Endodermal cell (in vitro differentiated cells): Measurements from ENCODE around the gene CAPN13. TPM values are rescaled to one million over a fixed set of nuclear protein-coding genes. Genes with fewer than 3 reads are reported as not detected.

ENCODE experiments used
- DNase-seq: peaks from one replicate; pipeline ENCODE4 v3.0.0-alpha.2; 2017
- H3K27ac ChIP-seq: 2 replicates; pipeline ENCODE4 v1.5.1; 2013; ENCODE audit warnings: mild to moderate bottlenecking, low read depth, low read length, moderate library complexity
- H3K27me3 ChIP-seq: 2 replicates; pipeline ENCODE4 v1.6.1; 2013; ENCODE audit warnings: mild to moderate bottlenecking, low read length, moderate library complexity; ENCODE audit not compliant: insufficient read depth, control insufficient read depth, poor library complexity, severe bottlenecking
- H3K36me3 ChIP-seq: 2 replicates; pipeline ENCODE4 v1.7.0; 2013; ENCODE audit warnings: mild to moderate bottlenecking, low read length, moderate library complexity; ENCODE audit not compliant: control insufficient read depth, insufficient read depth
- H3K4me1 ChIP-seq: one replicate; pipeline ENCODE4 v1.7.0; 2013; ENCODE audit warnings: low read length; ENCODE audit not compliant: control insufficient read depth, insufficient read depth
- H3K4me3 ChIP-seq: 2 replicates; pipeline ENCODE4 v1.5.1; 2013; ENCODE audit warnings: mild to moderate bottlenecking, low read length, moderate library complexity
- H3K9ac ChIP-seq: 2 replicates; pipeline ENCODE4 v1.6.1; 2013; ENCODE audit warnings: mild to moderate bottlenecking, low read length, moderate library complexity; ENCODE audit not compliant: poor library complexity, severe bottlenecking; ENCODE audit errors: extremely low read depth
- H3K9me3 ChIP-seq: 2 replicates; pipeline ENCODE4 v1.6.1; 2013; ENCODE audit warnings: mild to moderate bottlenecking, low read length, moderate library complexity; ENCODE audit not compliant: control insufficient read depth
- H3K27ac Mint-ChIP-seq: 2 replicates; pipeline ENCODE4 v1.8.0; 2020; ENCODE audit warnings: mixed read lengths
- H3K27me3 Mint-ChIP-seq: 2 replicates; pipeline ENCODE4 v1.8.0; 2021; ENCODE audit warnings: mild to moderate bottlenecking, mixed read lengths; ENCODE audit not compliant: insufficient read depth
- H3K36me3 Mint-ChIP-seq: 2 replicates; pipeline ENCODE4 v1.8.0; 2020; ENCODE audit warnings: low read depth, mixed read lengths
- H3K4me1 Mint-ChIP-seq: 2 replicates; pipeline ENCODE4 v1.8.0; 2020; ENCODE audit warnings: mixed read lengths
- H3K4me3 Mint-ChIP-seq: 2 replicates; pipeline ENCODE4 v1.8.0; 2020; ENCODE audit warnings: mild to moderate bottlenecking, moderate library complexity, mixed read lengths
- H3K9me3 Mint-ChIP-seq: 2 replicates; pipeline ENCODE4 v1.8.0; 2020; ENCODE audit warnings: mild to moderate bottlenecking, mixed read lengths
- WGBS, 2 experiments: methylation state at CpG; one replicate each; pipeline versions ENCODE4 v1.1.5 to v1.1.7; 2013; ENCODE audit warnings: missing lambda C conversion rate in 2 of 2, mixed read lengths in 1 of 2; ENCODE audit not compliant: insufficient coverage in 1 of 2, insufficient read length in 1 of 2; 5-methylcytosine and 5-hydroxymethylcytosine counted together
- total RNA-seq, 2 donors: library from RNA; stranded (reverse); fragmentation: NEBNext Ultra II Directional in 1 of 2; extraction: Animal tissue kit (Norgen Biotek cat#: 25700) in 1 of 2; gene quantifications; 2 replicates in 1 of 2; 3 replicates in 1 of 2; pipeline ENCODE4 v1.2.1, GENCODE V29; 2021
- TF ChIP-seq, protein P1 (sequence below): fragments of 200-600 bp; sonication (generic); conservative IDR thresholded peaks from 2 replicates; pipeline ENCODE4 v1.5.0; 2021; ENCODE audit warnings: antibody characterized with exemption, mild to moderate bottlenecking

The CAPN13 gene
- total RNA-seq, 2 donors from 2014 or later: 29.5 to 38.6 TPM

DNA sequence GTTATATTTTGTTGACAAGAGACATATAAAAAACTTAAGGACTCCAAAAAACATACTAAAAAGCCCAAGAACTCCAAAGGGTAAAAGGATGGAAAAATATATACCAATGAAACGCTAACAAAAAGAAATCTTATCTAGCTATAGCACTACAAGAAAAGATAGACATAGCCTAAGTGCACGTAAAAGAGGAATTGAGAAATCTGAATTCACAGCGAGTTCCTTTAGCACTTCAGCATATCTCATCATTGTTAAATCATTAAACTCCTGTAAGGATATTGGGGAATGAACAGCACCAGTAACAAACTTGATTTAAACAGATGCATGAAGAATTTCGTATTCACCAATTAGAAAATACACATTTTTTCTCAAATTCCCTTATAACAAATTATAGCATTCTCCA is 134.1 kb downstream of the CAPN13 start:
- Histone ChIP-seq H3K27ac (no peak overlapping the region), H3K36me3 (no peaks in the 10 kb centered on the region), H3K9ac (no peak overlapping the region), H3K9me3 (peaks cover 25% of the 10 kb centered on the region), H3K4me3 (no peak overlapping the region), H3K4me1 (no peaks in the 10 kb centered on the region), H3K27me3 (no peaks in the 10 kb centered on the region)
- Mint-ChIP-seq H3K9me3 (peaks cover 28% of the 10 kb centered on the region), H3K27me3 (no peaks in the 10 kb centered on the region), H3K4me1 (no peaks in the 10 kb centered on the region), H3K27ac (no peak overlapping the region), H3K36me3 (peaks cover 8% of the 10 kb centered on the region), H3K4me3 (no peak overlapping the region)
- TF ChIP-seq, protein P1, sequence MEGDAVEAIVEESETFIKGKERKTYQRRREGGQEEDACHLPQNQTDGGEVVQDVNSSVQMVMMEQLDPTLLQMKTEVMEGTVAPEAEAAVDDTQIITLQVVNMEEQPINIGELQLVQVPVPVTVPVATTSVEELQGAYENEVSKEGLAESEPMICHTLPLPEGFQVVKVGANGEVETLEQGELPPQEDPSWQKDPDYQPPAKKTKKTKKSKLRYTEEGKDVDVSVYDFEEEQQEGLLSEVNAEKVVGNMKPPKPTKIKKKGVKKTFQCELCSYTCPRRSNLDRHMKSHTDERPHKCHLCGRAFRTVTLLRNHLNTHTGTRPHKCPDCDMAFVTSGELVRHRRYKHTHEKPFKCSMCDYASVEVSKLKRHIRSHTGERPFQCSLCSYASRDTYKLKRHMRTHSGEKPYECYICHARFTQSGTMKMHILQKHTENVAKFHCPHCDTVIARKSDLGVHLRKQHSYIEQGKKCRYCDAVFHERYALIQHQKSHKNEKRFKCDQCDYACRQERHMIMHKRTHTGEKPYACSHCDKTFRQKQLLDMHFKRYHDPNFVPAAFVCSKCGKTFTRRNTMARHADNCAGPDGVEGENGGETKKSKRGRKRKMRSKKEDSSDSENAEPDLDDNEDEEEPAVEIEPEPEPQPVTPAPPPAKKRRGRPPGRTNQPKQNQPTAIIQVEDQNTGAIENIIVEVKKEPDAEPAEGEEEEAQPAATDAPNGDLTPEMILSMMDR: no peak
- WGBS, 2 experiments: 85 to 89% methylated on average over 3 to 4 of the region's 4 CpGs
- DNase-seq: no peak
